HG02973 (cell line): ENCODE data around the gene PRCD.
"Not testable (repeated sequence)": the region's sequence is repeated elsewhere in the genome, so short reads cannot be mapped to it uniquely, and the experiment has no call there.

Source experiments
- ATAC-seq: cut with Tn5 transposase; IDR thresholded peaks from one replicate; pipeline ENCODE4 v1.9.1; 2021; ENCODE audit warnings: moderate library complexity; ENCODE audit not compliant: unreplicated experiment

The PRCD gene

GRCh38 chr17:76525513-76525833 lies 14.4 kb upstream of the PRCD start:
- ATAC-seq, result not testable (repeated sequence)

GRCh38 chr17:76527016-76527415 lies 12.8 kb upstream of the PRCD start:
- not testable (repeated sequence) for ATAC-seq

GRCh38 chr17:76527430-76528111 lies 12.3 kb upstream of the PRCD start:
- no peak for ATAC-seq

- no peak for ATAC-seq
Measured at GRCh38 chr17:76528156-76528527, 11.7 kb upstream of the PRCD start.

- ATAC-seq, result no peak
Measured at GRCh38 chr17:76528528-76529223, 11.2 kb upstream of the PRCD start.

- ATAC-seq, result no peak
Measured at GRCh38 chr17:76529224-76530094, 10.4 kb upstream of the PRCD start.

GRCh38 chr17:76530095-76530723 lies 9.6 kb upstream of the PRCD start:
- ATAC-seq, result no peak

GRCh38 chr17:76530811-76531485 lies 8.9 kb upstream of the PRCD start:
- ATAC-seq, result no peak

- no peak for ATAC-seq
Measured at GRCh38 chr17:76531486-76532038, 8.3 kb upstream of the PRCD start.

- no peak for ATAC-seq
Measured at GRCh38 chr17:76532072-76532651, 7.7 kb upstream of the PRCD start.

- not testable (repeated sequence) for ATAC-seq
Measured at GRCh38 chr17:76533640-76534359, 6.0 kb upstream of the PRCD start.

- no peak for ATAC-seq
Measured at GRCh38 chr17:76534831-76535732, 4.8 kb upstream of the PRCD start.

GRCh38 chr17:76535788-76536510 lies 3.9 kb upstream of the PRCD start:
- no peak for ATAC-seq

GRCh38 chr17:76536511-76537287 lies 3.1 kb upstream of the PRCD start:
- ATAC-seq, result no peak

- ATAC-seq, result no peak
Measured at GRCh38 chr17:76537288-76537577, 2.6 kb upstream of the PRCD start.

- no peak for ATAC-seq
Measured at GRCh38 chr17:76537578-76538280, 2.1 kb upstream of the PRCD start, which contains the start of gene CYGB. Gene CYGB, minus strand, starts transcription at chr17:76537709. Its CDS starts 167 bp downstream, at chr17:76537542.
